ENCODE results near the gene SRSF12. TPM values are rescaled to one million over a fixed set of nuclear protein-coding genes. Genes with fewer than 3 reads are reported as not detected.
"Not testable (repeated sequence)": the region's sequence is repeated elsewhere in the genome, so short reads cannot be mapped to it uniquely, and the experiment has no call there.

The SRSF12 gene
- total RNA-seq, 2 donors from 2014 or later, result 1.0 to 5.7 TPM

DNA sequence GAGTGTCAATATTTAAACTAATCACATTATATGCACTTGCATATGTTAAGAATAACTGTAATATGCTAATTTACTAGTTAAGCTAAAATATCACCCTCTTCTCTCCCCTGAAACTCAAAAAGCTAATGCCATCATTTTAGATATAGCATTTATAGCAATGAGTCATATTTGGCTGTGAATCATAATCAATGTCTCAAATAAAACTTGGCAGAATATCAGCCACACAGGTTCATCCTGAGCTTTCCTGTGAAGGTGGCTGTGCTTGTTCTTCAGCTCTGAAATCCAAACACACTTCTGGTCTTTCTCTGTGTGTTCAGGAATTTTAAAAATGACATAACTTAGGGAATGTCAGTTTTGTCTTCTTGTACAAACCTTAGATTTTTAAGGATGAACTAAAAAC lies 50.1 kb downstream of the SRSF12 start:
- Histone ChIP-seq H3K9me3 (no peaks in the 10 kb centered on the region), H3K27ac (no peak overlapping the region), H3K4me1 (replicated peaks) (no peaks in the 10 kb centered on the region), H3K27me3 (replicated peaks; ENCODE audit: insufficient read depth) (no peaks in the 10 kb centered on the region), H3K36me3 (no peaks in the 10 kb centered on the region), H3K4me3 (no peak overlapping the region)
- no peak for DNase-seq (ENCODE audit: low spot score)
- intact Hi-C loops (cut with DNase I), result no loop called here
- TF ChIP-seq POLR2A (IDR thresholded peaks at IDR 0.05) (no peak), POLR2AphosphoS5 (IDR thresholded peaks at IDR 0.05) (no peak)
- TF ChIP-seq, protein P1, sequence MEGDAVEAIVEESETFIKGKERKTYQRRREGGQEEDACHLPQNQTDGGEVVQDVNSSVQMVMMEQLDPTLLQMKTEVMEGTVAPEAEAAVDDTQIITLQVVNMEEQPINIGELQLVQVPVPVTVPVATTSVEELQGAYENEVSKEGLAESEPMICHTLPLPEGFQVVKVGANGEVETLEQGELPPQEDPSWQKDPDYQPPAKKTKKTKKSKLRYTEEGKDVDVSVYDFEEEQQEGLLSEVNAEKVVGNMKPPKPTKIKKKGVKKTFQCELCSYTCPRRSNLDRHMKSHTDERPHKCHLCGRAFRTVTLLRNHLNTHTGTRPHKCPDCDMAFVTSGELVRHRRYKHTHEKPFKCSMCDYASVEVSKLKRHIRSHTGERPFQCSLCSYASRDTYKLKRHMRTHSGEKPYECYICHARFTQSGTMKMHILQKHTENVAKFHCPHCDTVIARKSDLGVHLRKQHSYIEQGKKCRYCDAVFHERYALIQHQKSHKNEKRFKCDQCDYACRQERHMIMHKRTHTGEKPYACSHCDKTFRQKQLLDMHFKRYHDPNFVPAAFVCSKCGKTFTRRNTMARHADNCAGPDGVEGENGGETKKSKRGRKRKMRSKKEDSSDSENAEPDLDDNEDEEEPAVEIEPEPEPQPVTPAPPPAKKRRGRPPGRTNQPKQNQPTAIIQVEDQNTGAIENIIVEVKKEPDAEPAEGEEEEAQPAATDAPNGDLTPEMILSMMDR (IDR thresholded peaks at IDR 0.05), result no peak

DNA sequence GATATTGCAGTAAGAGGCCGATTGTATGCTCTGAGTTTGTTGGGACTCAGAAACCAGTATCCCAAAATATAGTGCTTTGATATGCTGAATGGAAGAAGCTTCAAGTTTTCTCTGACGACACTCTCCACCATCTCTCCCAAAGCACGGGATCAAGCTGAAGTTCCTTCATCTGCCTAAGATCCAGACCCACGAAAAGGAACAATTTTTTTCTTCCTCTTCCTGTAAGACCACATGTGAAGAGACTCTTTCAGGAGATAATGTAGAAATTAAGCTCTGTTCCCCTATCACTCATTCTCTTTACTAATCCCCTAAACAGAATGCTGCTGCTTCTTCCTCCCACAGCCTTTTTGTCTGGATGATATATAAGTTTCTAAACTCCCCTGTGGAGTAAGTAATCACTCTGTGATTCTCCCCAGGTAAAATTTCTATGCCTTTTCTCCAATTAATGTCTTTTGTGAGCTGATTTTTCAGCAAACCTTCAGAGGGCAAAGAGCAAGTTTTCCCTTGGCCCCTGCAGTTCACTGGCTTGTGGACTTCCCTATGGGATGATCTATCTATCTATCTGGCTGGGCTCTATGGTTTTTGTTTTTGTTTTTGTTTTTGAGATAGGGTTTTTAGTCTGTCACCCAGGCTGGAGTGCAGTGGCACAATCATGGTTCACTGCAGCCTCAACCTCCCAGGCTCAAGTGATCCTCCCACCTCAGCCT lies 50.8 kb downstream of the SRSF12 start:
- 74% methylated on average over 4 of the region's 4 CpGs for WGBS
- Histone ChIP-seq H3K4me3 (no peak overlapping the region), H3K4me1 (replicated peaks) (no peaks in the 10 kb centered on the region), H3K27ac (no peak overlapping the region), H3K27me3 (replicated peaks; ENCODE audit: insufficient read depth) (no peaks in the 10 kb centered on the region), H3K9me3 (no peaks in the 10 kb centered on the region), H3K36me3 (no peaks in the 10 kb centered on the region)
- intact Hi-C loops (cut with DNase I), result no loop called here
- DNase-seq (ENCODE audit: low spot score), result no peak
- TF ChIP-seq, protein P1 (IDR thresholded peaks at IDR 0.05), result no peak
- TF ChIP-seq POLR2AphosphoS5 (IDR thresholded peaks at IDR 0.05), result no peak
- no peak for TF ChIP-seq POLR2A (IDR thresholded peaks at IDR 0.05)

DNA sequence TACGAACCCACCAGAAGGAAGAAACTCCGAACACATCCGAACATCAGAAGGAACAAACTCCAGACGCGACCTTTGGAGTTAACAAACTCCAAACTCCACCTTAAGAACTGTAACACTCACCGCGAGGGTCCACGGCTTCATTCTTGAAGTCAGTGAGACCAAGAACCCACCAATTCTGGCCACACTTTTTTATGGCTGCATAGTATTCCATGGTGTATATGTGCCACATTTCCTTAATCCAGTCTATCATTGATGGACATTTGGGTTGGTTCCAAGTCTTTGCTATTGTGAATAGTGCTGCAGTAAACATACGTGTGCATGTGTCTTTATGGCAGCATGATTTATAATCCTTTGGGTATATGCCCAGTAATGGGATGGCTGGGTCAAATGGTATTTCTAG lies 51.8 kb downstream of the SRSF12 start:
- H3K9me3 ChIP-seq; H3K27me3 ChIP-seq (replicated peaks; ENCODE audit: insufficient read depth); DNase-seq (ENCODE audit: low spot score); intact Hi-C loops (cut with DNase I); H3K36me3 ChIP-seq; H3K4me1 ChIP-seq (replicated peaks); H3K4me3 ChIP-seq; H3K27ac ChIP-seq: not testable (repeated sequence)
- 85% methylated on average over 9 of the region's 9 CpGs for WGBS

DNA sequence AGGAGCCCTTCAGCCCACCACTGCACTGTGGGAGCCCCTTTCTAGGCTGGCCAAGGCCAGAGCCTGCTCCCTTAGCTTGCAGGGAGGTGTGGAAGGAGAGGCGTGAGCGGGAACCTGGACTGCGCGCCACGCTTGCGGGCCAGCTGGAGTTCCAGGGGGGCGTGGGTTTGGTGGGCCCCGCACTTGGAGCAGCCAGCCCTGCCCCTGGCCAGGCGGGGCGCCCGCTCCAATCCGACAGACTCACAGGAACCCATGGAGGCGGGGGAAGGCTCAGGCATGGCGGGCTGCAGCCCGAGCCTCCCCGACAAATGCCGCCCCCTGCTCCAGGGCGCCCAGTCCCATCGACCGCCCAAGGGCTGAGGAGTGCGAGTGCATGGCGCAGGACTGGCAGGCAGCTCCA lies 52.9 kb downstream of the SRSF12 start:
- H3K27ac ChIP-seq; H3K4me3 ChIP-seq; intact Hi-C loops (cut with DNase I); H3K4me1 ChIP-seq (replicated peaks); H3K27me3 ChIP-seq (replicated peaks; ENCODE audit: insufficient read depth); DNase-seq (ENCODE audit: low spot score); H3K36me3 ChIP-seq; H3K9me3 ChIP-seq: not testable (repeated sequence)
- WGBS, result 98% methylated on average over 20 of the region's 22 CpGs

DNA sequence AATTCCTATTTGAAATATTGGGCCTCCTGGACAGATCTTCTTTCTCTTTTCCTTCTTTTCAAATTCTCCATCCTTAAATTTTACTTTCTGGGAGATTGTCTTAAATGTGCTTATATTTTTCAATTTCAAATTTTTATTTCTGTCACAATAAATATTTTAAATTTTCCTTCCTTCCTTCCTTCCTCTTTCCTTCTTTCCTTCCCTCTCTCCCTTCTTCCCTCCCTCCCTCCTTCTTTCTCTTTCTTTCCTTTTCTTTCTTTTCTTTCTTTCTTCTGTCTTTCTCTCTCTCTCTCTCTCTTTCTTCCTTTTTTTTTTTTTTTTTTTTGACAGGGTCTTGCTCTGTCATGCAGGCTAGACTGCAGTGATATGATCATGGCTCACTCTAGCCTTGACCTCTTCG lies 54.0 kb downstream of the SRSF12 start:
- H3K27ac ChIP-seq, result no peak overlapping the region
- no peaks in the 10 kb centered on the region for H3K36me3 ChIP-seq
- intact Hi-C loops (cut with DNase I), result no loop called here
- no peaks in the 10 kb centered on the region for H3K4me1 ChIP-seq (replicated peaks)
- H3K27me3 ChIP-seq (replicated peaks; ENCODE audit: insufficient read depth), result no peaks in the 10 kb centered on the region
- no peak for DNase-seq (ENCODE audit: low spot score)
- no peaks in the 10 kb centered on the region for H3K9me3 ChIP-seq
- no peak overlapping the region for H3K4me3 ChIP-seq
- WGBS, result 94% methylated on average over 1 of the region's 1 CpG
- TF ChIP-seq POLR2AphosphoS5 (IDR thresholded peaks at IDR 0.05) (no peak), POLR2A (IDR thresholded peaks at IDR 0.05) (no peak)
- TF ChIP-seq, protein P1 (IDR thresholded peaks at IDR 0.05), result no peak

DNA sequence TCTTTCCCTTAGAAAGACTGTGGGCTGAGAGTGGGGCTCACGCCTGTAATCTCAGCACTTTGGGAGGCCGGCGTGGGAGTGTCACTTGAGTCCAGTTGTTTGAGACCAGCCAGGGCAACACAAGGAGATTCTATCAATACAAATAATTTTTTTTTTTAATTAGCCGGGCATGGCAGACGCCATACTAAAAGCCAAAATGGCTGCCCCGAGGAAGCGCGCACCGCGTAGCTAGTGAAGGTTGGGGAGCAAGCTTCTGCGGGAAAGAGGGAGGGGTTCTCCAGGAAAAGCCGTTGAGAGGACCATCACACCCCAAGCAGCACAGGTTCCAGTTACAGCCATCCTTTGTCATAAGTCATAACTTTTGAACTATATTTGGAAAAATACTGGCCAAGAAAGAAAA lies 58.6 kb downstream of the SRSF12 start:
- H3K4me3 ChIP-seq, result no peak overlapping the region
- H3K4me1 ChIP-seq (replicated peaks), result no peaks in the 10 kb centered on the region
- intact Hi-C loops (cut with DNase I), result no loop called here
- no peak for TF ChIP-seq POLR2AphosphoS5 (IDR thresholded peaks at IDR 0.05)
- TF ChIP-seq, protein P1 (IDR thresholded peaks at IDR 0.05), result no peak
- TF ChIP-seq POLR2A (IDR thresholded peaks at IDR 0.05), result no peak
- no peaks in the 10 kb centered on the region for H3K27me3 ChIP-seq (replicated peaks; ENCODE audit: insufficient read depth)
- no peak for DNase-seq (ENCODE audit: low spot score)
- H3K36me3 ChIP-seq, result no peaks in the 10 kb centered on the region
- 93% methylated on average over 12 of the region's 12 CpGs for WGBS
- H3K27ac ChIP-seq, result no peak overlapping the region
- no peaks in the 10 kb centered on the region for H3K9me3 ChIP-seq

All from prostate gland (tissue), 2 donors.